ENCODE data around the gene IL20.

DNA sequence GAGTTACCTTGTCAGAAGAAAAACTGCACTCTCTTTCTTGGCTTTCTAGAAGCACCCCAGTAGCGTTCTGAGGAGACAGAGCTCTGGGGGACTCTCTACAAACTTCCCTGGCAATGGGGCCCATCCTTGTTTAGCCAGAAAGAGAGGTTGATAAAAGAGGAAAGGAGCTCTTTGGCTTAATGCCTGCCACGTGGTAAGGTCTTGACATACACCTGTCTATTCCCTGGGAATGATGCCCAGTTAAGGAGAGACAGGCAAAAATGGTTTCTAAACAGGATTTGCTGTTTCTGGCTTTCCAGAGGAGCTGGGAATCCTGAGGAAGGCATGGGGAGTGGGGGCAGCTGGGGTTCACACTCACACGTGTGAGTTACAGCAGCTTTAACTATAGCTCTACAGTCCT, 30.2 kb upstream of the IL20 start:
- TF ChIP-seq, protein P1, sequence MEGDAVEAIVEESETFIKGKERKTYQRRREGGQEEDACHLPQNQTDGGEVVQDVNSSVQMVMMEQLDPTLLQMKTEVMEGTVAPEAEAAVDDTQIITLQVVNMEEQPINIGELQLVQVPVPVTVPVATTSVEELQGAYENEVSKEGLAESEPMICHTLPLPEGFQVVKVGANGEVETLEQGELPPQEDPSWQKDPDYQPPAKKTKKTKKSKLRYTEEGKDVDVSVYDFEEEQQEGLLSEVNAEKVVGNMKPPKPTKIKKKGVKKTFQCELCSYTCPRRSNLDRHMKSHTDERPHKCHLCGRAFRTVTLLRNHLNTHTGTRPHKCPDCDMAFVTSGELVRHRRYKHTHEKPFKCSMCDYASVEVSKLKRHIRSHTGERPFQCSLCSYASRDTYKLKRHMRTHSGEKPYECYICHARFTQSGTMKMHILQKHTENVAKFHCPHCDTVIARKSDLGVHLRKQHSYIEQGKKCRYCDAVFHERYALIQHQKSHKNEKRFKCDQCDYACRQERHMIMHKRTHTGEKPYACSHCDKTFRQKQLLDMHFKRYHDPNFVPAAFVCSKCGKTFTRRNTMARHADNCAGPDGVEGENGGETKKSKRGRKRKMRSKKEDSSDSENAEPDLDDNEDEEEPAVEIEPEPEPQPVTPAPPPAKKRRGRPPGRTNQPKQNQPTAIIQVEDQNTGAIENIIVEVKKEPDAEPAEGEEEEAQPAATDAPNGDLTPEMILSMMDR (IDR thresholded peaks at IDR 0.05), result no peak
- TF ChIP-seq EP300 (IDR thresholded peaks at IDR 0.05), result no peak

Measured in sigmoid colon (tissue), 4 donors.